Hepatocyte (in vitro differentiated cells): ENCODE data around the gene AGBL4. TPM values are rescaled to one million over a fixed set of nuclear protein-coding genes. Genes with fewer than 3 reads are reported as not detected.

Experiments used
- DNase-seq: peaks from one replicate; pipeline ENCODE4 v3.0.0-alpha.2; 2016; ENCODE audit warnings: low spot score
- H2AFZ ChIP-seq: fragments of 200-600 bp; sonication (generic); 2 replicates; pipeline ENCODE4 v1.6.0; 2016; ENCODE audit warnings: antibody characterized with exemption, mild to moderate bottlenecking
- H3K27ac ChIP-seq: fragments of 200-600 bp; sonication (generic); 2 replicates; pipeline ENCODE4 v1.5.1; 2016; ENCODE audit warnings: mild to moderate bottlenecking
- H3K27me3 ChIP-seq: fragments of 200-600 bp; sonication (generic); 2 replicates; pipeline ENCODE4 v1.6.1; 2016
- H3K36me3 ChIP-seq: fragments of 200-600 bp; sonication (generic); replicated peaks from 2 replicates; pipeline ENCODE4 v1.5.1; 2016; ENCODE audit warnings: low read depth; ENCODE audit not compliant: insufficient read depth
- H3K4me1 ChIP-seq: fragments of 200-600 bp; sonication (generic); 2 replicates; pipeline ENCODE4 v1.5.1; 2016; ENCODE audit warnings: mild to moderate bottlenecking, moderate library complexity; ENCODE audit not compliant: insufficient read depth
- H3K4me2 ChIP-seq: fragments of 200-600 bp; sonication (generic); 2 replicates; pipeline ENCODE4 v1.6.0; 2016
- H3K4me3 ChIP-seq: fragments of 200-600 bp; sonication (generic); 2 replicates; pipeline ENCODE4 v1.5.1; 2016; ENCODE audit warnings: mild to moderate bottlenecking
- H3K79me2 ChIP-seq: fragments of 200-600 bp; sonication (generic); 2 replicates; pipeline ENCODE4 v1.6.0; 2017; ENCODE audit warnings: mild to moderate bottlenecking
- H3K9me2 ChIP-seq: fragments of 200-600 bp; sonication (generic); replicated peaks from 2 replicates; pipeline ENCODE4 v1.6.0; 2017; ENCODE audit warnings: mild to moderate bottlenecking; ENCODE audit not compliant: insufficient read depth
- H3K9me3 ChIP-seq: fragments of 200-600 bp; sonication (generic); 2 replicates; pipeline ENCODE4 v1.5.1; 2016; ENCODE audit warnings: low read depth, mild to moderate bottlenecking
- H4K20me1 ChIP-seq: fragments of 200-600 bp; sonication (generic); 2 replicates; pipeline ENCODE4 v1.6.0; 2016; ENCODE audit warnings: mild to moderate bottlenecking; ENCODE audit not compliant: insufficient read depth, poor library complexity, severe bottlenecking
- CTCF ChIP-seq: fragments of 200-600 bp; sonication (generic); IDR thresholded peaks from 2 replicates; pipeline ENCODE4 v1.5.1; 2016; ENCODE audit warnings: antibody characterized with exemption, mild to moderate bottlenecking; ENCODE audit not compliant: poor library complexity
- EZH2 ChIP-seq: fragments of 200-600 bp; sonication (generic); IDR thresholded peaks from 2 replicates; pipeline ENCODE4 v1.6.1; 2016; ENCODE audit warnings: antibody characterized with exemption, mild to moderate bottlenecking, borderline replicate concordance
- EZH2phosphoT487 ChIP-seq: fragments of 200-600 bp; sonication (generic); IDR thresholded peaks from one replicate; pipeline ENCODE4 v1.6.1; 2018; ENCODE audit warnings: antibody characterized with exemption, mild to moderate bottlenecking, low read depth, moderate library complexity; ENCODE audit not compliant: unreplicated experiment, severe bottlenecking
- WGBS: methylation state at CpG from one replicate; pipeline ENCODE4 v1.1.6; 2016; ENCODE audit warnings: low lambda C conversion rate; ENCODE audit errors: missing lambda C conversion rate; 5-methylcytosine and 5-hydroxymethylcytosine counted together
- polyA plus RNA-seq: library from polyadenylated mRNA; unstranded; fragments of >200 nt; fragmentation: Nextera tagmentation; extraction: Ambion mirVana; gene quantifications from 2 replicates; pipeline ENCODE4 v1.2.1, GENCODE V29; 2016
- total RNA-seq: library from RNA; depleted of rRNA; stranded (reverse); fragments of >200 nt; gene quantifications from 2 replicates; pipeline ENCODE4 v1.2.3, GENCODE V29; 2014

Gene AGBL4
- total and polyA plus RNA-seq, 2 experiments from 2014 or later, result 0.50 to 0.73 TPM

DNA sequence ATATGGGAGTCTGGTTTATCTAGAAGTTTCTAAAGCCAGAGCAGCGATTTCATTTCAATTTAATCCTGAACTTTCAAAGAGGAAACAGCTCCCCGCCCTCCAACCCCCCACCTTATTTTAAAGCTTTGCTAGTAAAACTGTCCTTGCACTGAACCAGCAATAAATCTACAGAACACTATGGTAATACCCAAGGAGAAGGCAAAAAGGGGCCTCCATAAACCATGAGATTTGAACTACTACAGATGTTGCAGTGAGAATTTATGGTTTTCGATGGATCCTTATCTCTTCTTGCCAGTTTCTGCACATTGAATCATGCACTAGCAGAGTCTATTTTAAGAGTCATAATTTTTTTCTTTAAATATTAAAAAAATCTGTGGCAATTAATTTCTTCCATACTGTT lies 1182.3 kb downstream of the AGBL4 start:
- no peak overlapping the region for H3K27ac ChIP-seq
- no peak overlapping the region for H2AFZ ChIP-seq
- H3K4me1 ChIP-seq, result peaks cover 11% of the 10 kb centered on the region
- DNase-seq, result peak; percentile 26
- no peaks in the 10 kb centered on the region for H3K36me3 ChIP-seq
- WGBS, result 36% methylated on average over 3 of the region's 3 CpGs
- no peaks in the 10 kb centered on the region for H4K20me1 ChIP-seq
- peaks cover 4% of the 10 kb centered on the region for H3K27me3 ChIP-seq
- no peak overlapping the region for H3K4me3 ChIP-seq
- H3K9me3 ChIP-seq, result no peaks in the 10 kb centered on the region
- peak overlapping the region; percentile 8 for H3K4me2 ChIP-seq
- H3K9me2 ChIP-seq, result no peaks in the 10 kb centered on the region
- TF ChIP-seq EZH2 (no peak), CTCF (no peak), EZH2phosphoT487 (no peak)
- H3K79me2 ChIP-seq, result no peaks in the 10 kb centered on the region

DNA sequence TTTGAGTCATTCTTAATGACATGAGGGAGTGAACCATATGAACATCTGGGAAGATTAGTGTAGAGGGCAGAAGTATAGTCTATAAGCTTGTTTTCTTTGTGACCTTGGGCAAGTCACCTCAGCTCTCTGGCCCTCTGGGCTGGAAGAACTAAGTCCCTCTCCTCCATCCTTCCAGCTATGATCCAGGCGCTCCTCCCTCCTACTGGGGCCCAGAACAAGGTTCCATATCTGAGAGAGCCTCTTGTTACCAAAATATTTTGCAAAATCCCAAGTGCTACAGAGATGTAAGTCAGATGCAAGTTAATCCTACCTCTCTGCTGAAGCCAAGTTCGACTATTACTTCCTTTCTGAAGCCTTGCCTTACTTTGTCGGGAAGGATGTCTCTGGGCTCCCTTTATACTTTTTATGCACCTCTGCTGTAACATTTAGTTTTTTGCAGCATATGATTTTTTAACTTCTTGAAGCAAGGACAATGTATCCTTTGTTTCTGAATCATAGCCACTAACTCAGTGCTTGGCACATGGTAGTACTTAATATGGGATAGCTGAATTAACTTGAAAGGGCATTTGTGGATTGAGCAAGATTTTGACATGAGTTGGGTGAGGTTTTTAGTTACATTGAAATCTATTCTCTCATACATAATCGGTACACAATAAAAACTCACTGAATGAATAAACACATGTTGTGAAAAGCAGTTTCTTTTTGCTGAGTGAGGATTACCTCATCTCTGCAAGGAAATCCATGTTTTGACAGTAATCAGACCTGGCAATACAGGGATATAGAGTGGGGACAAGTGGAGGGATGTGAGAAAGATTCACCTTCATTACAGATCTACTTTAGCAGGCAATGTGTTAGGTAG lies 1192.4 kb downstream of the AGBL4 start:
- WGBS, result 75% methylated on average over 4 of the region's 4 CpGs
- Histone ChIP-seq H3K9me2 (no peaks in the 10 kb centered on the region), H3K4me2 (no peak overlapping the region), H3K4me1 (no peaks in the 10 kb centered on the region), H3K4me3 (no peak overlapping the region), H3K36me3 (no peaks in the 10 kb centered on the region), H3K27ac (no peak overlapping the region), H3K9me3 (no peaks in the 10 kb centered on the region), H4K20me1 (no peaks in the 10 kb centered on the region), H2AFZ (no peak overlapping the region), H3K79me2 (no peaks in the 10 kb centered on the region), H3K27me3 (peaks cover 8% of the 10 kb centered on the region)
- TF ChIP-seq EZH2, result no peak
- no peak for TF ChIP-seq EZH2phosphoT487
- TF ChIP-seq CTCF, result no peak
- no peak for DNase-seq

DNA sequence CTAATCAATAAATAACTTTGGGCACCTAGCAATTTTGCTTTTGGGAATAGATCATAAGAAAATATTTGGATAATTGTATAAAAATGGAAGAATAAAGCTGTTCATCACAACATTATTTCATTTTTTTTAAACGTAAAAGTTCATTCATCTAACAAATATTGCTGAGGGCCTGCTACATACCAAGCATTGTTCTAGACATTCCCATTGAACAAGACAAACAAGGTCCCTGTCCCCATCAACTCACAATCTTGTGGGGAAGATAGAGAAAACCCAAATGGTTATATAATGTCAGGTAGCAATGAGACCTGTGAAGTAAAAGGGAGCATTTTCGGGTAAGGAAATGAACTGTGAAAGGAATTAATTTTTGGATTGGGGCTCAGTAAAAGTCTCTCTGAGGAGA lies 1193.0 kb downstream of the AGBL4 start:
- DNase-seq, result no peak
- Histone ChIP-seq H3K27ac (no peak overlapping the region), H3K27me3 (peaks cover 14% of the 10 kb centered on the region), H4K20me1 (no peaks in the 10 kb centered on the region), H3K4me1 (no peaks in the 10 kb centered on the region), H3K4me3 (no peak overlapping the region), H3K9me2 (no peaks in the 10 kb centered on the region), H2AFZ (no peak overlapping the region), H3K9me3 (no peaks in the 10 kb centered on the region), H3K79me2 (no peaks in the 10 kb centered on the region), H3K4me2 (no peak overlapping the region), H3K36me3 (no peaks in the 10 kb centered on the region)
- TF ChIP-seq EZH2phosphoT487 (no peak), EZH2 (no peak), CTCF (no peak)
- whole genome bisulfite sequencing, result 77% methylated on average over 2 of the region's 2 CpGs
